ENCODE data around the gene TBPL1. TPM values are rescaled to one million over a fixed set of nuclear protein-coding genes. Genes with fewer than 3 reads are reported as not detected.

The TBPL1 gene
- total RNA-seq, 1 experiment from 2014 or later = 40.7 TPM

GRCh38 chr6:134010974-134011373, 58.0 kb downstream of the TBPL1 start:
- H3K4me3 ChIP-seq = no peak overlapping the region
- no peaks in the 10 kb centered on the region for H3K9me3 ChIP-seq
- no peaks in the 10 kb centered on the region for H3K36me3 ChIP-seq
- H3K27me3 ChIP-seq = no peaks in the 10 kb centered on the region
- DNase-seq = no peak

DNA sequence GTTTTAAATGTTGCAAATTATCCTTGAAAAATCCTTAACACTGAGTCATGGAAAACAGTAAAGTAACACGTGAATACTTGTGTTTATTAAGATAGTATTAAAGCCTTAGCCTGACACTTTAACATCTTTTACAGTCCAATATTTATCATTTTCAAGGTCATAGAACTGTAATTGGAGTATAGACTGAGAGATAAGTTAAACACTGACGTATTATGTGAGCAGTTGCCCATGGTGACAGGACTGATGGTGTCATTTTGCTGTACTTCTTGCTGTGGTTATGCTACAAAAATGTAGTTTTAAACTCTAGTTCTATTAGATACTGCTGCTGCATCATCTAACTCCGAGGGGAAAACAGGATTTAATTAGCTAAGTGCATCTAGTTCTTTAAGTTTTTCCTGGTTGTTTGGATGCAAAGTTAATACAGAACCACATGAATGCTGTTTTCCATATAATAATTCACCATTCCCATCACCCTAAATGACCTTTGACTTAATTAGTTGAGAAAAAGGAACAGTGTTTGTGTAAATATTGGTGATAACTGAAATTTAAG, 61.6 kb downstream of the TBPL1 start:
- H3K27me3 ChIP-seq = no peaks in the 10 kb centered on the region
- no peaks in the 10 kb centered on the region for H3K36me3 ChIP-seq
- no peaks in the 10 kb centered on the region for H3K9me3 ChIP-seq
- H3K4me3 ChIP-seq = no peak overlapping the region
- DNase-seq = no peak

DNA sequence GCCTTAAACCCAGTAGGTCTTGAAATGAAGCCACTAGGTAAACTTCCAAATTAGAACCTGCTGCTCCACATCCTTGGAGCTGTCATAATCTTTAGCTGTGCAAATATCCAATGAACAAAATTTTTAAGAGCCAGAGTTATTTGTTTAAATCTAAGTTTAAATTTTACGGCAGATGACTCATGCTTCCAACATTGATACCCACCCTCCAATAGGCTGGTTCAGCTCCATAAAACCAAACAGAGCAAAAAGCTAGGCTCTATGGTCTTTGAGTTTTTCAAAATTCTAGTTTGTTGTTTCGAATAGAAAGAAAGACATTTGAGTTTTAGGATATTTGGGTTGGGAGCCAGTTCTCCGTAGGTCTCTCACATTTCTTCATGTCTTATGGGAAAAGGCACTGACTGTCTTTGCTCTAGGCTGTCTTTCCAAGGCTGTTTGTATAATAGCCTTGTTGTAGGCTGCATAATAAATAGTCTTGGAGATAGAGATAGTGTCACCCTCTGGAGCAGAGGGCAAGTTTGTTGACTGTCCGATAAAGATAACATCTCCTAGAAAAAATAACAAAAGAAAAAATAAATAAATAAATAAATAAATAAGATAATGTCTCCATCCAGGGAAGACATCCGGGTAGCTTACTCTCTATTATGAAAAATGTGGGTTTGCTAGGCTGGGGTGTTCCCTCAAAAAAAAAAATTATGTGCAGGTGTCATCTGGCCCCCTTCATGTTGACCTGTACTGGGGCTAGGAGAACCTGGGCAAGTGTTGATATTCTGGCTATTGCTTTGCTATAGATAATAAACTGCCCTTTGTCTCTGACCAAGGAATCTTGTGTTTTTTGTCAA, 62.9 kb downstream of the TBPL1 start:
- Histone ChIP-seq H3K27me3 (no peaks in the 10 kb centered on the region), H3K36me3 (no peaks in the 10 kb centered on the region), H3K4me3 (no peak overlapping the region), H3K9me3 (no peaks in the 10 kb centered on the region)
- DNase-seq = no peak

GRCh38 chr6:134016558-134016814, 63.5 kb downstream of the TBPL1 start:
- Histone ChIP-seq H3K27me3 (no peaks in the 10 kb centered on the region), H3K4me3 (no peak overlapping the region), H3K36me3 (no peaks in the 10 kb centered on the region), H3K9me3 (no peaks in the 10 kb centered on the region)
- no peak for DNase-seq

GRCh38 chr6:134020071-134020470, 67.0 kb downstream of the TBPL1 start:
- Histone ChIP-seq H3K27me3 (no peaks in the 10 kb centered on the region), H3K9me3 (no peaks in the 10 kb centered on the region), H3K4me3 (no peak overlapping the region), H3K36me3 (no peaks in the 10 kb centered on the region)
- DNase-seq = no peak

DNA sequence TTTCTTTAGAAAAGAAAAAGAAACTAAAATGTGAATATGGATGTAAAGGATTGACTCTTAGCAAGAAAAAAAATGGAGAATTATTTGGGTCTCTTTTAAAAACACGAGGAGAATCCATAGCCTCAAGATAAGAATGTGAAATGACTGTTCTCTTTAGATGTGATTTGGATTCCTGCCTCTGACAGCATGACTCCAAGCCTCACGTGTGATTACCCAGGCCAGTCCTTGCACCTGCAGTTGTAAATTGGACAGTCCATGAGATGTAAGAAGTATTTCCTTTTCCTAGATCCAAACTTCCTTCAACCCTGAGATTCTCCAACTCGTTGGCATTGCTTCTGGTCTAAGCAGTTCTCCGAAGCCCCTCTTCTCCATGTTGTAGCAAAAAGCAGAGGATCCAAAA, 67.5 kb downstream of the TBPL1 start:
- Histone ChIP-seq H3K4me3 (no peak overlapping the region), H3K9me3 (no peaks in the 10 kb centered on the region), H3K27me3 (no peaks in the 10 kb centered on the region), H3K36me3 (no peaks in the 10 kb centered on the region)
- no peak for DNase-seq

DNA sequence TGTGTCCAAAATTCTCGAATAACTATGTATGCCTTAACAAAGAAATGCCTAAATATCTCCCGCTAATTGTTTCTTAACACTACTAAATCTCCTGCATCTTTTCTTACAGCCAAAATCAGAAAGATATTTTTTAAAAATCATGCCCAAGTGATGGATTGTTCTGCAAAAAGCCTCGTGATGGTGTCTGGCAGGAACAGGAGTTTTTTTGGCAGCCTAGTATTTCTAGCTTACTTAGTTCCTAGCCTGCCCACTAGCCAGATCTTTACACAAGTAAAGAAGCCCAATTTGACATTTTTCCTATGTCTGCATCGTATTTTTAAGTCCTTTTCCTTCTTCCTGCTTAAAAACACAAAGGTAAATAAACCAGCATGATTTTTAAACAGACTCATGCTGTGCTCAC, 67.9 kb downstream of the TBPL1 start:
- Histone ChIP-seq H3K4me3 (no peak overlapping the region), H3K36me3 (no peaks in the 10 kb centered on the region), H3K9me3 (no peaks in the 10 kb centered on the region), H3K27me3 (no peaks in the 10 kb centered on the region)
- no peak for DNase-seq

DNA sequence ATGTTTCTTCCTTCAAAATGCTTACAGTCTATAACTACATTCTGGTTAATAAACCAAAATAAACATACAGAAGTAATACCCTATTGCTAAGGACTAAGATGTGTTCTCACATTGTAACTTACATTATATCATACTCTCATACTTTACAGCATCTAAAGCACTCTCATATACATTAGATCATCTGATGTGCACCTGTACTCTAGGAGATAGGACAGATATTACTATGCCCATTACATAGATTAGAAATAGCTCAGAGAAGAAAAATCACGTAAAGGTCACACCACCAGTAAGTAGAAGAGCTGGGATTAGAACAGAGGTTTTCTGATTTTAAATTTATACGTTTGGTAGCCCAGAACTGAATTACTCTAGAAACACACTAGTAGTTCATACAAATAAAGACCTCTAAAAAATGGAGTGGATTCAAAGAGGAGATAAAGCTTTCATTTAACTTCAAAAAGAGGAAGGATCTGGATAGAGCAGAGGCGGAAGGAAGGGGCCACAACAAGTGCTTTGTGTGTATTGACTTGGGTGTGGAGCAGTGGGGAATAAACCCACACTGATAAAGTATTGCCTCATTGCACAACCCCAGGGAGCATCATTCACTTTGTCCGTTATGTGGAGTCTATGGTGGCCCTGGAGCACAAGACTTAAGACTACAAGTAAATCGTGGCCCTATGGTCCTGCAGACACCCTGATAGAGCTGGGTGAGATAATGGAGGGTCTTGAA, 68.5 kb downstream of the TBPL1 start:
- Histone ChIP-seq H3K27me3 (no peaks in the 10 kb centered on the region), H3K36me3 (no peaks in the 10 kb centered on the region), H3K9me3 (no peaks in the 10 kb centered on the region), H3K4me3 (no peak overlapping the region)
- DNase-seq = no peak

- H3K27me3 ChIP-seq = no peaks in the 10 kb centered on the region
- no peak for DNase-seq
- no peak overlapping the region for H3K4me3 ChIP-seq
- H3K9me3 ChIP-seq = no peaks in the 10 kb centered on the region
- no peaks in the 10 kb centered on the region for H3K36me3 ChIP-seq
These were observed 69.6 kb downstream of the TBPL1 start for GRCh38 chr6:134022650-134023049.

DNA sequence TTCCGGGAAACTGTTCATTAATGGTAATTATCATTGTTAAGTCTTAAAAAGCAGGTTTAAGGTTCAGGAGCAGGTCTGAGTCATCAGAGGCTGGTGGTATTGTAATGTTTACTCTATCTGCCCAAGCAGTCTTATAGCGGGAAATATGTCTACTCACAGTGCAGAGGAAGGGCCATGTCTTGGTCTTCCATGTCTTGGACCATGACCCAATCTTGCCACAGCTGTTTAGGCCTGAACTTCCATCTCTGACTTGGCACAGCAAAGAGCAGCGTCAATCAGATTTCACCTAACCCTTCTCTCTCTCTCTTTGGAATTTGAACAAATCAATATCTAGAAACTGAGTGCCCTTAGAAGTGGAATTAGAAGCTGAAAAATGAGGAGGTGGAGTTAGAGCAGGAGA, 73.6 kb downstream of the TBPL1 start:
- Histone ChIP-seq H3K9me3 (peaks cover 2% of the 10 kb centered on the region; the same call in 1 of the 2 replicates), H3K27me3 (no peaks in the 10 kb centered on the region), H3K36me3 (no peaks in the 10 kb centered on the region), H3K4me3 (no peak overlapping the region)
- no peak for DNase-seq

DNA sequence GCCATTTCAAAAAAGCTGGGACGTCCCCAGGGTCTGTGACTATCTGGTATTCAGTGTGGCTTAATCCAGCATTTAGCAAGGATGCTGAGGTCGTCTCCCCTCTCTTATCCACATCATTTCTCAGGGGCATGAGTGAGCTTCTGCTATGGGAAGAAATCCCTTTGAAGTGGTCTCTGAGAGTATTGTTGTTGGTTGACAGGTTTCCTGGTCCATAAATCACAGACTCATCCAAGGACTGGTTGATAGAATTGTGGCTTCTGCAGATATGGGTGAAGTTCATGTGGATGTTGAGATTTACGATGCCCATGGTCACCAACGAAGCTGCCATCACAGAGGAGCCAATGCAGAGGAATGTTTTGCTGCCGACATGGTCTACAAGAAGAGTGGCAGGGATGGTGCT, 75.4 kb downstream of the TBPL1 start:
- DNase-seq = no peak
- no peaks in the 10 kb centered on the region for H3K27me3 ChIP-seq
- H3K9me3 ChIP-seq = peaks cover 2% of the 10 kb centered on the region; the same call in 1 of the 2 replicates
- no peaks in the 10 kb centered on the region for H3K36me3 ChIP-seq
- no peak overlapping the region for H3K4me3 ChIP-seq

DNA sequence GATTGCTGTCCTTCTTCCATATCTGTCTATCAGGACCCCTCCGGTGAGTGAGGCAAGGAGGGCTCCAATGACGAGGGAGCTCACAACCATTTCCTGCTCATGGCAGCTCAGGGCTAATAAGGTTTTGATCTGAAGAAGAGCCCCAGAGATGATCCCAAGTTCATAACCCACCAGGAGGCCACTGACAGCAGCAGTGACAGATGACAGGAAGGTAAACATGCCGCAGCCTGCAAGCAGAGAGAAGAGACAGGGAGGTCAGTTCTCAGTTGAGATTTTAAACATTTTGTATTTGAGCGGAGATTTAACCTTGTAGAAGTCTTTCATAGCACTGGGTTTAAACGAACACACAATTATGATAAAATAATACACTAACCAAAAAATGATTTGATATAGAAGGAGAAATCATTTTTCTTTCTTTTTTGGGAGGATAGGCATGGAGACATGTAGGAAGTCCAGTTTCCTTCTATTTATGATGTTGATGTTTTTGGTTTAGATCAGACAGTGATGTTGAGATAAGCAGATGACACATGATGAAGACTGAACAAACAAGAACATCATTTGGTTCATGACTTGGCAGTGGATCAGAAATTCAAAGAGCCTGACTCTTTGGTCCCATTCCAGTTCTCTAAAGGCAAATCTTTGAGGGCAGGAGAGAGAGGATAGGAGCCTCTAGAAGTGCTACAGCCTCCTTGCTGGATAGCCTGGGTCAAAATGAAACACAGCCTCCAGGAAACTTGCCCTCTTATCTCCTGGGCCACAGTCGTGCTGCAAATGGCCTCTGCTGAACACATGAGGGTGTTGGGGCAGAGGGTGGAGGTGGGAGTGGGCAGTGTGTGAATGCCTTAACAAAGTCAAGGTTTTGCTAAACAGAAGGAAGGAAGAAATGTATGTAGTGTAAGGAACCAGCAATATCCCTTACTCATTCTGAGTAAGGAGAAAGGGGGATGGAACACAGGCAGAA, 76.8 kb downstream of the TBPL1 start:
- Histone ChIP-seq H3K9me3 (peaks cover 2% of the 10 kb centered on the region; the same call in 1 of the 2 replicates), H3K36me3 (no peaks in the 10 kb centered on the region), H3K27me3 (no peaks in the 10 kb centered on the region), H3K4me3 (no peak overlapping the region)
- DNase-seq = no peak

- Histone ChIP-seq H3K36me3 (no peaks in the 10 kb centered on the region), H3K27me3 (no peaks in the 10 kb centered on the region), H3K9me3 (peaks cover 2% of the 10 kb centered on the region; the same call in 1 of the 2 replicates), H3K4me3 (no peak overlapping the region)
- no peak for DNase-seq
These were observed 78.8 kb downstream of the TBPL1 start for GRCh38 chr6:134031696-134032255.

DNA sequence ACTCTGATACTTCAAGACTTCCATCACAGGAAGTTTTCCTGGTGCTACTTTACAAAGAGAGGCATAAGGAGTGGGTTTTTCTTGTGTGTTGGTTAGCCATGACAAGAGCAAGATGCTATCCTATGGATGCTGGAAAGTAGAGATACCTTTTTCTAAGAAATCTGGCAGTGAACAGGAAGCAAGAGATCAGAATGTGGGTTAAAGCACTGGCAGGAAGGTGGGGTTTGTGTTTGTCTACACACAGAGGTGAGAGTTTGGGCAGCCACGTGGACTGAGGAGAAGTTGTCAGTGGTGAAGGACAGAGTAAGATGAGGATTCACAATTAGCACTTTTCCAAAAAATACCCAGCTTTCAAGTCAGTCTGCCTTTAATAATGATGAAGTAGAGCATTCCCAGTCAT, 81.5 kb downstream of the TBPL1 start:
- H3K9me3 ChIP-seq = peaks cover 2% of the 10 kb centered on the region; the same call in 1 of the 2 replicates
- no peaks in the 10 kb centered on the region for H3K27me3 ChIP-seq
- H3K36me3 ChIP-seq = no peaks in the 10 kb centered on the region

DNA sequence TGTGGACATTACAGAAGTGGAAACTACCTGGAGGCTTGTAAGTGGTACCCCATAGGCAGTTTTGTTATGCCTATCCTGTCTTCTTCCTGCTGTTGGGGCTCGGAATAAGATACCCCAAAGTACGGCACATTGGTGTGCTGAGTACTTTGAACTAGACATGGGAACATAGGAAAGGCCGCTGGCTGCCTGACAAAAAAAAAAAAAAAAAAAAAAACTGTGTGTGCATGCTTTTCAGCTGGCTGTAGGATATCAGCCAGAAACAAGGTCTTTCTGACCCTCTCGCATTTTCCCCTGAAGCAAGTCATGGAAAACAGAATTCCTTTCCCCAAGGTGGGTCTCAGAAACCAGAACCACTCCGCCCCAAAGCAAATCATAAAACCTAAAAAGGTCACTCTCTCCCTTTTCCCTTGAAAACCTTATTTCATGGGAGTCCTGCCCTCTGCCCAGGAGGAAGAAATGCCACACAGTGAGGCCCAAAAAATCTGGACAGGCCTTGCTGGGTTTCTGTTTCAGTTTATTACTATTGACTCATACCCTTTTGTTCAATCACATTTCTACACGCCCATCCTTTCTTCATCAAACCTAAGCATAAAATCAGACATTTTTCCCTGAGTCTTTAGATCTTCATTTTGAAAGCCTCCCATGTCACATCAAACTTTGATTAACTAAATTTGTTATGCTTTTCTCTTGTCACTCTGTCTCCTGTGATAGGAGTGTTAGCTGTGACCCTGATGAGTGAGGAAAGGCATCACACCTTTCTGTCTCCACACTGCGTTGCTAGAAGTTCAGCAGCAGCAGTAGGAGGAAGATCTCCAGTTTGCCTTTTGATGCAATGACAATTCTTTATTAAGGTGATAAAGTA, 82.2 kb downstream of the TBPL1 start:
- DNase-seq = no peak
- no peak overlapping the region for H3K4me3 ChIP-seq
- H3K9me3 ChIP-seq = peaks cover 2% of the 10 kb centered on the region; the same call in 1 of the 2 replicates
- no peaks in the 10 kb centered on the region for H3K36me3 ChIP-seq
- H3K27me3 ChIP-seq = no peaks in the 10 kb centered on the region

More for the DNA sequence above, 81.5 kb downstream of the TBPL1 start:
- H3K4me3 ChIP-seq = no peak overlapping the region
- DNase-seq = no peak

Measured in MG63 (cell line).